Muscle of leg (tissue), 11 donors: ENCODE data around the gene POLA1. TPM values are rescaled to one million over a fixed set of nuclear protein-coding genes. Genes with fewer than 3 reads are reported as not detected.

Experiments
- DNase-seq: peaks from one replicate; pipeline ENCODE4 v3.0.0; 2013
- H3K27ac ChIP-seq: one replicate; pipeline ENCODE4 v1.5.1; 2013; ENCODE audit warnings: mild to moderate bottlenecking, low read length, control low read depth
- H3K27me3 ChIP-seq: one replicate; pipeline ENCODE4 v1.6.1; 2013; ENCODE audit warnings: low read length; ENCODE audit not compliant: control insufficient read depth, insufficient read depth
- H3K36me3 ChIP-seq: one replicate; pipeline ENCODE4 v1.6.1; 2013; ENCODE audit warnings: low read length; ENCODE audit not compliant: control insufficient read depth, insufficient read depth
- H3K4me1 ChIP-seq: one replicate; pipeline ENCODE4 v1.6.1; 2013; ENCODE audit warnings: low read length; ENCODE audit not compliant: control insufficient read depth, insufficient read depth
- H3K4me3 ChIP-seq: one replicate; pipeline ENCODE4 v1.5.1; 2013; ENCODE audit warnings: low read length, control low read depth
- H3K9me3 ChIP-seq: replicated peaks from 2 replicates; pipeline ENCODE4 v1.6.1; 2013; ENCODE audit warnings: low read depth, low read length; ENCODE audit not compliant: control insufficient read depth
- WGBS: methylation state at CpG from one replicate; pipeline ENCODE4 v1.1.5; 2013; ENCODE audit warnings: missing lambda C conversion rate; ENCODE audit not compliant: insufficient coverage; 5-methylcytosine and 5-hydroxymethylcytosine counted together
- polyA plus RNA-seq, 8 donors: library from polyadenylated mRNA; unstranded; fragments of 120-200 nt; gene quantifications; one replicate each; pipeline versions ENCODE4 v1.2.1 to v1.2.3, GENCODE V29; 2013; ENCODE audit warnings: inconsistent platforms in 1 of 8, low replicate concordance in 1 of 8; ENCODE audit not compliant: insufficient read length in 8 of 8, insufficient read depth in 1 of 8
- total RNA-seq: library from RNA; stranded (reverse); fragments of 120-200 nt; gene quantifications from one replicate; pipeline ENCODE4 v1.2.4, GENCODE V29; 2013

Gene POLA1
- total and polyA plus RNA-seq, 9 donors: 10.9 to 19.9 (median 16.3) TPM

DNA sequence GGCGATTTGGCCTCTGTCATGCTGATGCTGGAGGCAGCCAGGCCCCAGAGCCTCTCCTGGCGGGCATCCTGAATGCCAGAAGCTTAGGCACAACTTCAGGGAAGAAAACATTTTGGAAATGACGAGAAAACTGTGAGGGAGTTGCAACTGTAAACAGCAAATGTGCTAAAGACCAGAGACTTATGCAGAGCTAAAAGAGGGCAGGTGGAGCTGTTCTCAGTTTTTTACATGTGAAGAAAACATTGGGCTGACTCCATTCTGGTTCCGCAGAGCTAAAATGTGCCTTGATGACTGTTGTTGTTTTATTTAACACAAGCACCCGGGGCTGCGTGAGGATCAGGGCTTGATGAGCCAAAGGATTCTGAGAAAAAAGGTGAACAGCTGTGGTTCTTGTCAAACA is 332.9 kb downstream of the POLA1 start:
- peaks cover 56% of the 10 kb centered on the region for H3K27me3 ChIP-seq
- DNase-seq: no peak

DNA sequence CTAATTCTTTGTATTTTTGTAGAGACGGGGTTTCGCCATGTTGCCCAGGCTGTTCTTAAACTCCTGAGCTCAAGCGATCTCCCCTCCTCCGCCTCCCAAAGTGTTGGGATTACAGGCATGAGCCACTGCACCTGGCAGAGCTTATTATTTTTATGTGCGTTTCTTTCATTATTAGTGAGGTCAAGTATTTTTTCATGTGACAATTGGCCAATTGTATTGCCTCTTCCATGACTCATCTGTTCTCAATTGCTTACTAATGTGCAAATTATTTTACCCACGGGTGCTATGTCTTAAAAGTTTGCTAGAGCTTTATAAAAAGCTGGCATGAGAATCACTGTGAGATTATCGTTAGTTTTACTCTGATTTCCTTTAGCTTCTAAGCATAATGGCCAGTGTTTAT is 335.0 kb downstream of the POLA1 start:
- DNase-seq: no peak
- peaks cover 37% of the 10 kb centered on the region for H3K27me3 ChIP-seq
- H3K9me3 ChIP-seq: no peaks in the 10 kb centered on the region
- H3K4me3 ChIP-seq: no peak overlapping the region
- H3K36me3 ChIP-seq: no peaks in the 10 kb centered on the region
- no CpG with 5 or more reads among the region's 7 CpGs for WGBS
- no peaks in the 10 kb centered on the region for H3K4me1 ChIP-seq
- no peak overlapping the region for H3K27ac ChIP-seq

More for the DNA sequence above, 332.9 kb downstream of the POLA1 start:
- H3K9me3 ChIP-seq: no peaks in the 10 kb centered on the region
- no peaks in the 10 kb centered on the region for H3K36me3 ChIP-seq
- no peaks in the 10 kb centered on the region for H3K4me1 ChIP-seq
- no peak overlapping the region for H3K27ac ChIP-seq
- no peak overlapping the region for H3K4me3 ChIP-seq
- WGBS: 13% methylated on average over 3 of the region's 6 CpGs

DNA sequence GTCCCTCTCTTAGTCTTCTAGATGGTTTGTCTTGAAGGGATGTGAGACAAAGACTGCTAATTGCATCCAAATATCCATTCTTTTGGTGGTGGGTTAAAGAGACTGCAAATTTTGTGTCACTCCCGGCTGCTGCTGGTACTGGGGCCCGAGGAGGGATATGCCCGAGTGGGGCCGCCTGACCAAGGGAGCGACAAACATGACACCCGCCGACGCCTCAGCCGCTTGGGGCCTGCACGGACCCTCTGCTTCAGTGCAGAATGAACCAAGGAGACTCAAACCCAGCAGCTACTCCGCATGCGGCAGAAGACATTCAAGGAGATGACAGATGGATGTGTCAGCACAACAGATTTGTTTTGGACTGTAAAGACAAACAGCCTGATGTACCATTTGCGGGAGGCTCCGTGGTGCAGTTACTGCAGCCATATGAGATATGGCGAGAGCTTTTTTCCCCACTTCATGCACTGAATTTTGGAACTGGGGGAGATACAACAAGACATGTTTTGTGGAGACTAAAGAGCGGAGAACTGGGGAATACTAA is 335.6 kb downstream of the POLA1 start:
- Histone ChIP-seq H3K36me3 (no peaks in the 10 kb centered on the region), H3K27me3 (peaks cover 32% of the 10 kb centered on the region), H3K9me3 (no peaks in the 10 kb centered on the region), H3K4me3 (no peak overlapping the region), H3K27ac (no peak overlapping the region), H3K4me1 (no peaks in the 10 kb centered on the region)
- 78% methylated on average over 13 of the region's 16 CpGs for WGBS
- no peak for DNase-seq

DNA sequence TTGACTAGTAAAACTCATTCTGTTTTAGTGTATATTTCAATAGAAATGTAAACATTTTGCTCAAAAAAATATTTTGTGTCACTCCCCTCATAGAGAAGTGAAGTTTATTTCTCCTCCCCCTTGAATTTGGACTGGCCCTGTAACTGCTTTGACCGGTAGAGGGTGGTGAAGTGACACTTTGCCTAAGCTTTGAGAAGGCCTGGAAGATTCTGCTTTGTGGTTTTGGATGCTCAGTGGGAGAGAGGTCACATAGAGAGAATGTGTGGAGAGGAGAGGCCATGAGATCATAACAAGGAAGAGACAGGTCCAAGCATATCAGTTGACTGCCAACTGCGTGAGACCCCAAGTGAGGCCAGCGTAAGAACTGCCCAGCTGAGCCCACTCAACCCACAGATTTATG is 341.2 kb downstream of the POLA1 start:
- no peak for DNase-seq
- WGBS: 20% methylated on average over 1 of the region's 3 CpGs
- H3K9me3 ChIP-seq: no peaks in the 10 kb centered on the region
- H3K4me1 ChIP-seq: no peaks in the 10 kb centered on the region
- peaks cover 21% of the 10 kb centered on the region for H3K27me3 ChIP-seq
- no peak overlapping the region for H3K27ac ChIP-seq
- no peaks in the 10 kb centered on the region for H3K36me3 ChIP-seq
- no peak overlapping the region for H3K4me3 ChIP-seq

DNA sequence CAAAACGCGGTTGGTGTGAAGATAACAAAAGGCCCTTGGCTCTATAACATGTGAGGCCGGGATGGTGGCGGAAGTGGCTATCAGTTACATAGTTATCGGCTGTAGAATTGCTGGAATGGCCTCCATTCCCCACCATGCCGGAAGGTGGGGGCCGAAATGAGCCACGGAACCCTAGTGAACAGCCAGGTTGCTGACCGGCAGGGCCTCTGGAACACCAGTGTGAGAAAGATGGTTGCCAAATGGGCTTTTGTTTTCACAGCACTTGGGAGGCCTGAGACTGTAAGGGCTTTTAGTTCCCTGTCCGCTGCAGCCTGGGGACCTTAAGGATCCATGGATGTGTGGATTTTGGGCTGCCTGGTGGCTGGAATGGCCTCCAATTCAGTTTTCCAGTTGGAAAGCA is 345.3 kb downstream of the POLA1 start:
- Histone ChIP-seq H3K36me3 (no peaks in the 10 kb centered on the region), H3K27ac (no peak overlapping the region), H3K9me3 (no peaks in the 10 kb centered on the region), H3K4me1 (no peaks in the 10 kb centered on the region), H3K27me3 (peaks cover 21% of the 10 kb centered on the region), H3K4me3 (no peak overlapping the region)
- 90% methylated on average over 5 of the region's 10 CpGs for WGBS
- DNase-seq: no peak

DNA sequence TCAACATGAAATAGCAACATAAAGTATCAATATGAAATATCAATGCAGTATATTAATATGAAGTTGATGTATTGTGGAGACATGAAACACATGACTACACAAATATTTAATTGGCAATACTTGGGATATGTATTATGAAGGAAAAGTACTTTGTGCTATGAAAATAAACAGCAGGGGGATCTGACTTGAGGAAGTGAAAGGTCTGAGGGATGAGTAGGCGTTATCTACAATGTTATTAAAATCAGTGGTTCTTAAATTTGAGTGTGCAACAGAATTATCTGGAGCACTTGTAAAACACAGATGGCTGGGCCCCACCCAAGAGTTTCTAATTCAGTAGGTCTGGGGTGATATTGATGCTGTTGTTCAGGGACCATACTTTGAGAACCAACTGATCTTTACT is 349.5 kb downstream of the POLA1 start:
- no peak for DNase-seq
- Histone ChIP-seq H3K27me3 (peaks cover 11% of the 10 kb centered on the region), H3K4me1 (no peaks in the 10 kb centered on the region), H3K9me3 (no peaks in the 10 kb centered on the region), H3K27ac (no peak overlapping the region), H3K36me3 (no peaks in the 10 kb centered on the region), H3K4me3 (no peak overlapping the region)
- WGBS: no CpG with 5 or more reads among the region's 1 CpG

Other genes starting within 250 kb of the POLA1 start
- 5.6 TPM for gene PDK3, start 228.6 kb upstream of the POLA1 start, total RNA-seq
- 1 to 10 TPM; 1.6 to 3.8 (median 2.4) TPM for gene PDK3, start 228.6 kb upstream of the POLA1 start, polyA plus RNA-seq
- 1.4 TPM for gene PCYT1B, start 46.6 kb upstream of the POLA1 start, total RNA-seq
- 1 to 10 TPM; 1.5 to 3.1 (median 2.1) TPM for gene PCYT1B, start 46.6 kb upstream of the POLA1 start, polyA plus RNA-seq